ENCODE measurements around the gene ADAT3.
A peak's percentile ranks its signal among the peaks of the same experiment; 100 is the strongest.

ADAT3 gene

GRCh38 chr19:1938071-1938470 lies 32.9 kb downstream of the ADAT3 start:
- DNase-seq, result no peak

- DNase-seq, result no peak
These were observed 36.2 kb downstream of the ADAT3 start, which contains the start of gene CSNK1G2 for GRCh38 chr19:1941146-1942077. Gene CSNK1G2 (plus strand): TSS chr19:1941172. CDS start chr19:1969773, 28,601 bp downstream.

GRCh38 chr19:1942078-1942933 lies 37.1 kb downstream of the ADAT3 start:
- DNase-seq, result peak; percentile 69

- no peak for DNase-seq
These were observed 37.8 kb downstream of the ADAT3 start for GRCh38 chr19:1942934-1943555.

GRCh38 chr19:1943661-1944087 lies 38.5 kb downstream of the ADAT3 start:
- DNase-seq, result no peak

- no peak for DNase-seq
These were observed 39.1 kb downstream of the ADAT3 start for GRCh38 chr19:1944088-1944915.

GRCh38 chr19:1944916-1945561 lies 39.8 kb downstream of the ADAT3 start:
- DNase-seq, result no peak

- peak; percentile 28 for DNase-seq
These were observed 40.7 kb downstream of the ADAT3 start for GRCh38 chr19:1945899-1946298.

- no peak for DNase-seq
These were observed 42.5 kb downstream of the ADAT3 start for GRCh38 chr19:1947651-1948209.

- no peak for DNase-seq
These were observed 44.3 kb downstream of the ADAT3 start for GRCh38 chr19:1949304-1950101.

- DNase-seq, result no peak
These were observed 45.4 kb downstream of the ADAT3 start for GRCh38 chr19:1950640-1951039.

GRCh38 chr19:1952635-1953034 lies 47.4 kb downstream of the ADAT3 start:
- DNase-seq, result no peak

GRCh38 chr19:1953037-1953436 lies 47.8 kb downstream of the ADAT3 start:
- no peak for DNase-seq

- DNase-seq, result no peak
These were observed 48.4 kb downstream of the ADAT3 start for GRCh38 chr19:1953441-1954094.

GRCh38 chr19:1954532-1954933 lies 49.3 kb downstream of the ADAT3 start:
- no peak for DNase-seq

GRCh38 chr19:1955171-1956121 lies 50.2 kb downstream of the ADAT3 start:
- DNase-seq, result no peak

GRCh38 chr19:1956122-1956494 lies 50.9 kb downstream of the ADAT3 start:
- DNase-seq, result no peak

GRCh38 chr19:1956868-1957492 lies 51.8 kb downstream of the ADAT3 start:
- no peak for DNase-seq
